Activated CD8-positive, alpha-beta T cell treated with anti-CD3 and anti-CD28 coated beads, Interleukin-2, amount 10 ng/mL, durations not matched to agents 7 days and 5 days (primary cell): Measurements from ENCODE around the gene TRIM37. TPM values are rescaled to one million over a fixed set of nuclear protein-coding genes. Genes with fewer than 3 reads are reported as not detected.

Source experiments
- ATAC-seq: fragments of 150-1000 bp; cut with Tn5 transposase; one replicate; pipeline ENCODE4 v1.10.0; 2021; ENCODE audit warnings: moderate library complexity
- CTCF ChIA-PET: fragments of 350-600 bp; sonication (Branson Sonifier 250); formaldehyde crosslinking; loops from one replicate; lab custom pipeline; 2021; ENCODE audit warnings: antibody characterized with exemption; lab: Charles Lee
- POLR2A ChIA-PET: fragments of 350-600 bp; sonication (Branson Sonifier 250); formaldehyde crosslinking; loops from one replicate; lab custom pipeline; 2021; ENCODE audit warnings: antibody characterized with exemption; lab: Charles Lee
- DNase-seq: peaks from one replicate; pipeline ENCODE4 v3.0.0-alpha.2; 2020
- H3K27ac Mint-ChIP-seq: one replicate; pipeline ENCODE4 v1.8.0; 2021; ENCODE audit warnings: mild to moderate bottlenecking, mixed read lengths
- H3K27me3 Mint-ChIP-seq: one replicate; pipeline ENCODE4 v1.8.0; 2021; ENCODE audit warnings: low read depth, mixed read lengths
- H3K36me3 Mint-ChIP-seq: one replicate; pipeline ENCODE4 v1.8.0; 2021; ENCODE audit warnings: low read depth, mixed read lengths
- H3K4me1 Mint-ChIP-seq: one replicate; pipeline ENCODE4 v1.8.0; 2021; ENCODE audit warnings: low read depth, mixed read lengths
- H3K4me3 Mint-ChIP-seq: one replicate; pipeline ENCODE4 v1.8.0; 2021; ENCODE audit warnings: mild to moderate bottlenecking, mixed read lengths
- H3K9me3 Mint-ChIP-seq: one replicate; pipeline ENCODE4 v1.8.0; 2022; ENCODE audit warnings: mixed read lengths; ENCODE audit not compliant: insufficient read depth
- total RNA-seq, 2 experiments: library from RNA; stranded (reverse); gene quantifications; one replicate each; pipeline ENCODE4 v1.2.3, GENCODE V29; 2021

TRIM37 gene
- total RNA-seq, 2 experiments from 2014 or later = 25.4 to 28.8 TPM

DNA sequence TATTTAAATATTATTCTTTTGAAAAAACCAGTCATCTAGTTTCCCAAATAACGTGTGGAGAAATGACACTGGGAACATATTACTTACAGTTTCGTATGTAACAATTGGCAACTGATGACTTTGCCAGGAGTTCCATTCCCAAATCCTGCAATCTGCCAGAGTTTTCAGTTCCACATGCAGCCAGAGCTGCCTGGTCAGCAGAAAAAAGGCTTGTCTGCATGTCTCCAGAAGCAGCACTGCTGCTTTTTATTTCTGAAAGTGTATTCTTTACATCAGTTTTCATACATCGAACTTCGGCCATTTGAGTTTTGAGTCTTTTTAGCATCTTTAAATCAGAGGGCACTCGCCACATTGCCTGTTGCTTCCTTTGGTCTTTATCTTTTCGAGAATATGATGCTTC is 78.4 kb downstream of the TRIM37 start:
- no peak overlapping the region for H3K27ac Mint-ChIP-seq
- POLR2A ChIA-PET = no interaction called here

GRCh38 chr17:59027750-59028149 is 78.9 kb downstream of the TRIM37 start:
- no peaks in the 10 kb centered on the region for H3K9me3 Mint-ChIP-seq
- ChIA-PET POLR2A (no interaction called here), CTCF (no interaction called here)
- no peaks in the 10 kb centered on the region for H3K4me1 Mint-ChIP-seq
- no peak overlapping the region for H3K4me3 Mint-ChIP-seq
- DNase-seq = no peak
- H3K36me3 Mint-ChIP-seq = peaks cover 17% of the 10 kb centered on the region
- no peak overlapping the region for H3K27ac Mint-ChIP-seq
- ATAC-seq = no peak
- H3K27me3 Mint-ChIP-seq = no peaks in the 10 kb centered on the region

More for the DNA sequence above, 78.4 kb downstream of the TRIM37 start:
- CTCF ChIA-PET = no interaction called here
- no peaks in the 10 kb centered on the region for H3K9me3 Mint-ChIP-seq
- H3K36me3 Mint-ChIP-seq = peaks cover 17% of the 10 kb centered on the region
- no peaks in the 10 kb centered on the region for H3K4me1 Mint-ChIP-seq
- H3K4me3 Mint-ChIP-seq = no peak overlapping the region
- H3K27me3 Mint-ChIP-seq = no peaks in the 10 kb centered on the region
- ATAC-seq (no peak), DNase-seq (no peak)

DNA sequence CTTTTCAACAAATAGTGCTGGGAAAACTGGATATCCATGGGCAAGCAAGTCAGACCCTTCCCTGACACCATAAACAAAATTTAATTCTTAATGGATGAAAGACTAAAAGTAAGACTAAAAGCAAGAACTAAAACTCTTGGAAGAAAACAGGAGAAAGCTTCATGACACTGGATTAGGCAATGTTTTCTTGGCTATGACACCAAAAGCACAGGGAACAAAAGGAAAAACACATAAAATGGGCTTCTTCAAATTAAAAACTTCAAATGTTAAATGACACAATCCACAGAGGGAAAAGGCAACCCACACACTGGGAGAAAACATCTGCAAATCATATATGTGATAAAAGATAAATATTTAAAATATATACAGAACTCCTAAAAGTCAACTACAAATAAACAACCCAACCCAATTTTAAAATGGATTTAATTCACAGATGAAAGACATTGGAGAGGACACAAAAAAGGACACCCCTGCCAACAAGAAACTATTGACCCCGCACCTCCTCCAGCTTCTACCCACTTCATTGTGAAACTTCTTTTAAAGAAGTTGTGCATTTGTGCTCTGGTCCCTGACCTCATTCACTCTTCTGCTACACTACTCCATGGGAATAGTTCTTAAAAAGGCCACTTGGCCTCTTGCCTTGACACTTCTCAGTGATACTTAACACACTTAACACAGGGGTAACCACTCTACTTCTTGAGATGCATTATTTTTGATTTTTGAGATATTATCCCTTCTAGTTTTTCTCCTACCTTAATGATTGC is 80.3 kb downstream of the TRIM37 start:
- Mint-ChIP-seq H3K4me1 (no peaks in the 10 kb centered on the region), H3K36me3 (peaks cover 21% of the 10 kb centered on the region), H3K4me3 (no peak overlapping the region), H3K9me3 (no peaks in the 10 kb centered on the region), H3K27ac (no peak overlapping the region), H3K27me3 (no peaks in the 10 kb centered on the region)
- ChIA-PET POLR2A (interaction anchor here (0.6 to 0.7 kb wide), 2 partner anchors 36 to 520 kb away, joined by 3 to 5 read pairs; no protein-coding TSS in a partner anchor), CTCF (no interaction called here)
- no peak for ATAC-seq
- no peak for DNase-seq

- ATAC-seq (no peak), DNase-seq (no peak)
- Mint-ChIP-seq H3K36me3 (peaks cover 28% of the 10 kb centered on the region), H3K4me3 (no peak overlapping the region), H3K9me3 (no peaks in the 10 kb centered on the region), H3K27me3 (no peaks in the 10 kb centered on the region), H3K4me1 (no peaks in the 10 kb centered on the region), H3K27ac (no peak overlapping the region)
- POLR2A ChIA-PET = no interaction called here
- CTCF ChIA-PET = no interaction called here
Observed at GRCh38 chr17:59024916-59025315, 81.8 kb downstream of the TRIM37 start.

DNA sequence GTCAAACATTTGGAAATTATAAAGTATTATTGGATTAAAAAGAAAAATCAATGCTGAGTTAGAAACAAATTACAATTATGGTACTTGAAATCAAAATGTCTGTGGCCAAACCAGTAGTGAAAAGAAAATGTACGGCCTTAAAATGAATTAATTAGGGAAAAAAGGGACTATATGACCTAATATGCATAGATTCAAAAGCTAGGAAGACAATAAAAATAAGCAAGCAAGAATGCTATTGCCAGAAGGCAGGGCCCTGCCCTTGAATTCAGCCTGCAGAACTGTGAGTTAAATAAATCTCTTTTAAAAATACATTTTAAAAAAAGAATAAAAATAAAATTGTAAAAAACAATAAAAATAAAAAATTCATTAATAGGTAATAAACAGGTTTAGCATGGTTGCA is 88.7 kb downstream of the TRIM37 start:
- DNase-seq (no peak), ATAC-seq (no peak)
- ChIA-PET POLR2A (no interaction called here), CTCF (no interaction called here)
- Mint-ChIP-seq H3K4me1 (no peaks in the 10 kb centered on the region), H3K4me3 (no peak overlapping the region), H3K27me3 (no peaks in the 10 kb centered on the region), H3K36me3 (peaks cover 35% of the 10 kb centered on the region), H3K9me3 (no peaks in the 10 kb centered on the region), H3K27ac (no peak overlapping the region)

DNA sequence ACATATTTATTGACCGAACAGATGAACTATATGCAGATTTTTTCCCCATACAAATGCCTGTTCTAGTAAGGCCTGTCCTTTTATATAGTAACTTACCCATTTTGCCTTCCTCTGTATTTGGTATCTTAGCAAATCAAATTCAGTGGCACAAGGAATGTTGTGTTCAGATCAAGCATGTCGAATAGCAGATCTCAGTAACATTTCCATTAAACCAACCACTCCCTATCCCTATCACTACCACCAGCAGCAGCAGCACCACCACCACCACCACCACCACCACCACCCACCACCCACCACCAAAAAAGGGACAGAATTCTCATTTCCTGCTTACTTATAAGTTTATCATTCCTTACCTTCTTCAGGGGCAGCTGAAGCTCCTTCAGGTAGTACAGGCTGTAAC is 94.7 kb downstream of the TRIM37 start:
- H3K36me3 Mint-ChIP-seq = peaks cover 26% of the 10 kb centered on the region
- no peak overlapping the region for H3K4me3 Mint-ChIP-seq
- ATAC-seq = no peak

DNA sequence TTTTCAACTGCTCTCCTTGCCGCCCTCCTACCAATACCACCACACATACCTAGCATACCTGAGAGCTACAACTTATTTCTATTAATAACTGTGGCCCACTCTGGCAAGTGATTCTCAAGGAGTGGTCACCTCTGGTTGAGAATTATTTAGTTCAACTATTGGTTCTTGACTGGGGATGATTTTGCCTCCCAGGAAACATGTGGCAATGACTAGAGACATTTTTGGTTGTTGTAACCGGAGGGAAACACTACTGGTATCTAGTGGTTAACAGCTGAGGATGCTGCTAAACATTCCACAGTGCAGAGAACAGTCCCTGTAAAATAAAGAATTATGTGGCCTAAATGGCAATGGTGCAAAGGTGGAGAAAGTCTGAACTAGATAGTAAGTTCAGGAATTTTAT is 96.7 kb downstream of the TRIM37 start:
- Mint-ChIP-seq H3K4me1 (no peaks in the 10 kb centered on the region), H3K4me3 (no peak overlapping the region), H3K27ac (no peak overlapping the region), H3K9me3 (no peaks in the 10 kb centered on the region), H3K36me3 (peaks cover 23% of the 10 kb centered on the region), H3K27me3 (no peaks in the 10 kb centered on the region)
- POLR2A ChIA-PET = interaction anchor here (1.1 kb wide), 1 partner anchor 378 kb away, joined by 3 read pairs; no protein-coding TSS in a partner anchor
- ATAC-seq (no peak), DNase-seq (no peak)
- CTCF ChIA-PET = interaction anchor here (0.7 to 2.0 kb wide), 2 partner anchors 299 to 432 kb away, joined by 3 to 7 read pairs; no protein-coding TSS in a partner anchor

More for the DNA sequence above, 94.7 kb downstream of the TRIM37 start:
- no peaks in the 10 kb centered on the region for H3K4me1 Mint-ChIP-seq
- ChIA-PET POLR2A (no interaction called here), CTCF (no interaction called here)
- H3K27ac Mint-ChIP-seq = no peak overlapping the region
- no peaks in the 10 kb centered on the region for H3K27me3 Mint-ChIP-seq
- H3K9me3 Mint-ChIP-seq = no peaks in the 10 kb centered on the region
- no peak for DNase-seq

DNA sequence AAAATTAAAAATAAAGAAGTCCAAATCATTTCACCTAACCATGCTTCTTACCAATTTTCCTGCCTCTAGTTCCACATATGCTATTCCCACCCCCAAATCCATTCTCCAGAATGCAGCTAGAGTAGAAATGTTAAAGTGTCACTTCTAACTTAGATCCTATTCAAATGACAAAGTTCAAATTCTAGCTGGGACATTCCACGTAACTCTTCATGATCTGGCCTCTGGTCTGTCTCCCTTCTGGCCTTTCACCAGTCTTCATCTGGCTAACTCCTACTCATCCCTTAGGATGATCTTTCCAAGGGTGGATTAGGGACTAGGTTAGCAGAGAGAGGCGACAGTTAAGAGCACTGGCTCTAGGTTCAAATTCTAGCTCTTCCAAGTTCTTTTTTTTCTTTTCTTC is 97.9 kb downstream of the TRIM37 start:
- ChIA-PET POLR2A (interaction anchor here (1.2 kb wide), 1 partner anchor 377 kb away, joined by 4 read pairs; no protein-coding TSS in a partner anchor), CTCF (interaction anchor here (2.0 kb wide), 1 partner anchor 298 kb away, joined by 7 read pairs; no protein-coding TSS in a partner anchor)
- no peaks in the 10 kb centered on the region for H3K9me3 Mint-ChIP-seq
- DNase-seq = no peak
- peaks cover 5% of the 10 kb centered on the region for H3K4me1 Mint-ChIP-seq
- no peak overlapping the region for H3K4me3 Mint-ChIP-seq
- ATAC-seq = no peak
- no peak overlapping the region for H3K27ac Mint-ChIP-seq
- no peaks in the 10 kb centered on the region for H3K27me3 Mint-ChIP-seq
- peaks cover 18% of the 10 kb centered on the region for H3K36me3 Mint-ChIP-seq

DNA sequence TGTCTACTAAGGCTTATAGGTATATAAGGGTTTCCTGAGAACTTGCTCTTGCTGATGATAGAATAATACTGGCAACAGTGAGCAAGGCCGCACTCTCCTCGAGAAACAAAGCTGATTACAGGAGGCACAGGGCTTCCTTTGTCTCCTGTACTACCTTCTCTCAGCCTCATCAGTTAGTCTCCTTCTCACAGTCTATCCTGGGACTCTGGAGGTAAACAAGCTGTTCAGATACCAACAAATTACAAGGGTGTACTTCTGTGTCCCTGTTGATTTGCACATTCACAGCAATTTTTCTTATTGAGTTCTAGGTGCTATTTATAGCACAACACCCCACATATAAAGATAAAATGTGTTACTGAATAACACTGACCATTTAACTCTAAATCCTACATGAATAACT is 98.7 kb downstream of the TRIM37 start:
- H3K9me3 Mint-ChIP-seq = no peaks in the 10 kb centered on the region
- H3K27me3 Mint-ChIP-seq = no peaks in the 10 kb centered on the region
- ChIA-PET POLR2A (interaction anchor here (0.9 to 1.2 kb wide), 2 partner anchors 376 to 489 kb away, joined by 3 to 4 read pairs; no protein-coding TSS in a partner anchor), CTCF (no interaction called here)
- no peak for ATAC-seq
- H3K4me1 Mint-ChIP-seq = peaks cover 9% of the 10 kb centered on the region
- H3K36me3 Mint-ChIP-seq = peaks cover 18% of the 10 kb centered on the region
- H3K4me3 Mint-ChIP-seq = no peak overlapping the region
- no peak for DNase-seq
- H3K27ac Mint-ChIP-seq = no peak overlapping the region

GRCh38 chr17:59004338-59005111 is 102.2 kb downstream of the TRIM37 start:
- Mint-ChIP-seq H3K36me3 (peaks cover 19% of the 10 kb centered on the region), H3K27ac (peak overlapping the region; percentile 58), H3K27me3 (no peaks in the 10 kb centered on the region), H3K9me3 (no peaks in the 10 kb centered on the region), H3K4me3 (no peak overlapping the region), H3K4me1 (peaks cover 28% of the 10 kb centered on the region)
- ATAC-seq (peak; percentile 47), DNase-seq (peak; percentile 78)
- ChIA-PET POLR2A (interaction anchor here (3.8 kb wide), 1 partner anchor 373 kb away, joined by 30 read pairs; no protein-coding TSS in a partner anchor), CTCF (interaction anchor here (0.9 to 5.5 kb wide), 26 partner anchors 13 to 652 kb away, joined by 3 to 36 read pairs (median 4); partner anchors contain the start of genes RAD51C and SUPT4H1)

DNA sequence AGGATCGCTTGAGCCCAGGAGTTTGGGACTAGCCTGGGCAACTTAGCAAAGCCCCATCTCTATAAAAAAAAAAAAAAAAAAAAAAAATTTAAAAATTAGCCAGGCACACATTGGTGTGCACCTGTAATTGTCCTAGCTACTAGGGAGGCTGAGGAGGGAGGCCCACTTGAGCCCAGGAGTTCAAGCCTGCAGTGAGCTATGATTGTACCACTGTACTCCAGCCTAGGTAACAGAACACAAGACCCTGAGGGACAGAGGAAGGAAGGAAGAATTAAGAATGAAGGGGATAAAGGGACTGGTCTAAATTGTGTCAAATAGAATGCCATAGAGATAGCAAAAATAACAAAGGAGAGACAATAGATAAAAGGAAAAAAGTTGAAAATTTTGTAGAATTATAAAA is 102.8 kb downstream of the TRIM37 start:
- H3K36me3 Mint-ChIP-seq = peaks cover 23% of the 10 kb centered on the region
- POLR2A ChIA-PET = interaction anchor here (3.8 kb wide), 1 partner anchor 372 kb away, joined by 30 read pairs; no protein-coding TSS in a partner anchor
- CTCF ChIA-PET = interaction anchor here (1.2 to 5.5 kb wide), 5 partner anchors 287 to 485 kb away, joined by 5 to 36 read pairs (median 20); no protein-coding TSS in a partner anchor
- ATAC-seq (no peak), DNase-seq (no peak)
- H3K4me1 Mint-ChIP-seq = peaks cover 28% of the 10 kb centered on the region
- H3K27me3 Mint-ChIP-seq = no peaks in the 10 kb centered on the region
- no peak overlapping the region for H3K27ac Mint-ChIP-seq
- H3K4me3 Mint-ChIP-seq = no peak overlapping the region
- H3K9me3 Mint-ChIP-seq = no peaks in the 10 kb centered on the region
